ENCODE measurements around the gene SLC25A52.
A peak's percentile ranks its signal among the peaks of the same experiment; 100 is the strongest.
"Not testable (repeated sequence)": the region's sequence is repeated elsewhere in the genome, so short reads cannot be mapped to it uniquely, and the experiment has no call there.

SLC25A52 gene

DNA sequence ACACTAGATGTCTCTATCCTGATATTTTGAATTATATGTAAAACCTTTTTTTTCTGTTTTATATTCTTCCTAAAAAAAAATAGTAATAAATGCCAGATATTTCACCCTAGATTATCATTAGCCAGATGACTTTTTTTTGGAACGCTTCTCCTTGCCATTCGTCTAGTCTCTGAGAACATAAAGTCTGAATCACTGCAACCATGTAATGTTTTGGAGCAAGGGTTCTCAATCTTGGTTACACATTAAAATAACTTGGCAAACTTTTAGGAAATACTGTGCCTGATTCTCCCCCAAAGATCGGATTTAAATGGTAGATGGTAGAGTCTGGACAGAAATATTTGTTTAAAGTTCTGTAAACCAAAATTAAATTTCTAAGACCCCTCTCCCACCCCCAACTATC lies 21.0 kb downstream of the SLC25A52 start:
- FAIRE-seq: no peak

DNA sequence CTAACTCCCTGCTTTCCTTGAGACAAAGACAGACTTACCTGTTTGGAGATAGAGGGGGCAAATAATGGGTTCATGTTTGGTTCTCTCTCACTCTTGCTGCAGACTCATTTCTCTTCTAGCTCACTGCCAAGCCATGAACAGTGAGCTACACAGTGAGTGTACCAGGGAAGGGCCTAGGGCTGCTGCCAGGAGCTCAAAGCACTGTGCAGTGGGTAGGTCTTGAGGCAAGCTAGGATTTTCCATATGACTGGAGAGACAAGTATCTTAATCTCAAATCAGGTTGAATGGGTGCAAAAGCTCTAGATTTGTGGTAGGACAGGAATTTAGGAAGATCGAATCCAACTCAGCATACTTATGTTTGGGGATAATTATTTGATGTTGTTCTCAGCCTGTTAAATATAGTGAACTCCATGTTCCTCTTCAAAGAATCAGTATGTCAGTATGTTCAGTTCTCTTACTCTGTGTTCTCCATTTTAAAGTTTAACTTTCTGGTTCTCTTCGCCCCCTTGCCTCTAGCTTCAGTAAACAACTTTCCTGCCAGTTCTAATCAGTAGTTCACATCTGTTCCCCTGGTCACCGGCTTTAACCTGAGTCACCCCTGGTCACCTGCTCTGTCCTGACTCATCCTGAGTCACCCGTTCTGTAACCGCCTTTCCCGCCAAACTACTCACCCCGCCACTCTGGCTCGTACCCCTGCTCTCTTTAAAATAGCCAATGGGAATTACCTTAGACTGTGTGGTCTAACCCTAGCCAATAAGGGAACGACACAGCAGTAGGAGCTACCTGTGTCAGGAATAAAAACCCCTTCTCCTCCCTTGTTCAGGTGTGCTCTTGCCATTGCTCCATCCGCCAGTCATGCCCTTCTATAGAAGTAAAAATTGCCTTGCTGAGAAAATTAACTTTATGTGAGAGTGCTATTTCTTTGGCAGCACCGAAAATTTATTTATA lies 21.9 kb downstream of the SLC25A52 start:
- FAIRE-seq: no peak

DNA sequence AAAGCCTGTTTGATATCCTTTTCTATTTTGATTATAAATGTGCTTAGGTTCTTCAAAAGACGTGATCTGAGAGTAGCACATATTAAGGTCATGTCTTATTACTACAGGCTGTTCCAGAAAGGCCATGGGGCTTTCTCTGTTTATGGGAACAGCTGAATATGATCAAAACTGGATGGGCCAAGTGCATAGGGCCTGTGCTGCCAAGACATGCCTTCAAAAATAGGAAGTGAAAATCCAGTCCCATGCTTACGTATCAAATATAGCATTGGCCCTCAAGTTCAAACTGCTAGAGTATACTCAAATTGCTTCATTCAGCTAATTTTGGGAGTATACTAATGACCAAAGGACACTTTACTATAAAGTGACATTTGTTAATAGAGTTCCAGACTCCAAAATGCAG lies 24.1 kb downstream of the SLC25A52 start:
- FAIRE-seq: no peak

DNA sequence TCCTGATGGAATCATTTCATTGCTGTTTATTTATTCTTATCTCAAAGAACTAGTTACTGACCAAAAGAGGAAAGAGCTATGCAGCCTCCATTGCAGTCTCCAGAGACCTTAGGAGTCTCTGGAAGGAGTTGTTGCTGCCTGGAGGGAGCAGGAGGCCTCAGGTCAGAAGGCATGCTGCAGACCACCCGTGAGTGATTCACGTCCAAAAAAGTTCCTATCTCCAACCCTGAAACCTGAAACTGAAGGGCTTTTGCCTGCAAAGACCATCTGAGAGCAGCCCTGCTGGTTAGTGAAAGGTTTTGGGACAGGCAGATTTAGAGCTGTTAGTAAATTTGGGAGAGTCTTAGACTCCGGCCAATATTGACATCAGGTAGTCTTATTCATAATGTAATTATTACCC lies 29.1 kb downstream of the SLC25A52 start:
- no peak for FAIRE-seq

DNA sequence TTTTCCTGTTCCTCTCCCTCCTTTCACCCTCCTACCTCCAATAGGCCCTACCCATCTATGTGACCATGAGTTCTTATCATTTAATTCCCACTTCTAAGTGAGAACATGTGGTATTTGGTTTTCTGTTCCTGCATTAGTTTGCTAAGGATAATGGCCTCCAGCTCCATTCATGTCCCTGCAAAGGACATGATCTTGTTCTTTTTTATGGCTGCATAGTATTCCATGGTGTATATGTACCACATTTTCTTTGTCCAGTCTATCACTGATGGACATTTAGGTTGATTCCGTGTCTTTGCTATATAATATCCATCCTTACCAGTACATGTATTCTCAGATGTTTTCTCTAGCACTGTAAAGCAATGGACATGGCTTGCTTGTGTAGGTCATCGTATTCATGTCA lies 31.5 kb downstream of the SLC25A52 start:
- not testable (repeated sequence) for FAIRE-seq

DNA sequence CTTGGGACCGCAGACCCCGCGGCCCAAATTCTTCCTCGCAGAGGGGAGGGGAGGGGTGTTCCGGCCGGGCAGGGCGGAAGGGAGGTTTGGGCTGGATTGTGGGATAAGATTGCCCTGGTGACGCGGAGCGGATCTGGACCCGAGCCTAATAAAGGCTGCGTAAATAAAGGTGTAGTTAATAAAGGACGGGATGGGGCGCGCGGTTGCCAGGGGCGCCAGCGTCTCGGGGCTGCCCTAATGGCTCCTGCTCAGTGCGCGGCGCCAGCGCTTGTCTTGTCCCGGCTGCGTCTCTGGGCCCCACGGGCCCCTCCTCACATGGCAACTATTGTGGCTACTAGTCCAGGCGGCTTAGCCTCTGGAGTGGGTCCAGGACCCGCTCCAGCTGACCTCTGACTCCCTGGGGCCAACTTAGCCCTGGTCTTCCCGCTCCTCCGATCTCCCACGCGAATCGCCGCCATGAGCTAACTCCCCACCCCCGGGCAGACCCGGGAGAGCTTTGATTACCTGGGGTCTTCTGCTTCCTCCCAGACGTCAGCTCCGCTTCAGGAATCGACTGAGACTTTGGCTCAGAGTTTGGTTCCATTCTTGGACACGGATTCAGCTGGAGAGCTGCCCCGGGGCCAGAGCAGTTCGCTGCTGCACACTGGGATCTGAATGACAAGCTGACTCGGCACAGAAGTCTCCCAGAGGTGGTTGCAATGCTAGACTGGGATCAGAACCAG lies 36.5 kb downstream of the SLC25A52 start:
- FAIRE-seq: no peak

DNA sequence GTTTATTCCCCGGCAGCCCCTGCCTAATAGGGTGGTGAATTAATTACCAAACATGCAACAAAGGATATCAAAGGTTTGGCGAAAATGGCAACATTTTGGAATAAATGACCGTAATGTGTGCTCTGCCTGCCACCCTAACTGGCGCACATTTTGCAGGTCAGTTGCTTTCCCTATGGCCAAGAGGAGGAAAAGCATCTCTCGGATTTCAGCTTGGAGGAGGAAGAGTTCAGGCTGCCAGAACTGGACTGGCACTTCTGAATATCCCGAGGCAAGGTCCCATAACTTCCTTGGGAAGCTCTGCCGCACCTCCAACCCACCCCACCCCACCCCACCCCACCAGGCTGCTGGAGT lies 37.1 kb downstream of the SLC25A52 start:
- no peak for FAIRE-seq

DNA sequence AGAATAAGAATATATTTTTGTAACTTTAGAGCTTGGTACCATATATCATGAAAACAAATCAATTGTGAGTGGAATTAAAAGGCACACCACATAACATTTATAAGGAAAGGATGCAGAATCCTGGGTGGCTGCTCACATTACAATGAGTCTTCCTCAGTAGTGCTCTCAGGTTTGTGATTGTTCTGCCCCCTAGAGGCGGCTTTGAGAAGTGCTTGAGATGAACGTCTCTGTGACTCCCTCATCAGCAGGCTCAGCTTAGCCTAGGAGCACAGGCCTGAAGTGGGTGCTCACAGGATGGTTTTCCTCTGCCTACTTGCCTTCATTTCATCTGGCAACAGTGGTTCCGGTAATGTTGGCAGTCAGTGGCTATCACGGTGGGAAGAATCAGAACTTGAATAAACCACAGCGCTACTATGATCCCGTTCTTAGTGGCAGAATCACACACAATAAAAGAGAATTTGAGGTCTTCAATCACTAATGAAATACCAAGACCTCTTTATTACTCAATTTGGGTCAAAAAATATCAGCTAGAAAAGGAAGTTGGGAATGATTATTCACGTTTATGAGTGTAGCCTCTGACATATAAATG lies 38.2 kb downstream of the SLC25A52 start:
- FAIRE-seq: peak; percentile 97

DNA sequence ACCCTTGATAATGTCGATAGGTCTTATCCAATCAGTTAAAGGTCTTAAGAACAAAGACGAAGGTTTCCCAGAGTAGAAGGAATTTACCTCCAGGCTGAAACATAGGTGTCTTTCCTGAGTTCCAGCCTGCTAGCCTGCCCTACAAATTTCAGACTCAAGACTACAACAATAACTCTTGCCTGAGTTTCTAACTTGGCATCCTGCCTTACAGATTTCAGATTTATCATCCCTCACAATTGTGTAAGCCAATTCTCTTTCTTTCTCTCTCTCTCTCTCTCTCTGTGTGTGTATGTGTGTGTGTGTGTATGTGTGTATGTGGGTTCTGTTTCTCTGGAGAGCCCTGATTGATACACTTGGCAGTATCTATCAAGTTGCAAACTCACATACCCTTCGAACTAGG lies 39.1 kb downstream of the SLC25A52 start:
- FAIRE-seq: no peak

DNA sequence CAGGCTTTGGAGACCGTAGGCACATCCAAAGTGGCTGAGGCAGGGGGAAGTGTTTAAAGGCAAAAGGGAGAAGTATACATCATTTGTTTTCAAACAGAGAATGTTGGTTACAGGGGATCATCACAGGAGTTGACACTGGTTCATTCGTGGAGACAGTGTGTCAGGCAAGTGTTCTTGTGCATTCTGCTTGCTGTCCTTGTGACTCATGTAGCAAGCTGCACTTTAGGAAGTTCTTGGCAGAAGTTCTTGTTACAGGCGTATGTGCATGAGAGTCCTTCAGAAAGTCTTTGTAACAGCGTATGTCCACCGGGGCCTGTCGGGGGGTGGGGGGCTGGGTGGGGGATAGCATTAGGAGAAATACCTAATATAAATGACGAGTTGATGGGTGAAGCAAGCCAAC lies 39.8 kb downstream of the SLC25A52 start:
- FAIRE-seq: no peak

DNA sequence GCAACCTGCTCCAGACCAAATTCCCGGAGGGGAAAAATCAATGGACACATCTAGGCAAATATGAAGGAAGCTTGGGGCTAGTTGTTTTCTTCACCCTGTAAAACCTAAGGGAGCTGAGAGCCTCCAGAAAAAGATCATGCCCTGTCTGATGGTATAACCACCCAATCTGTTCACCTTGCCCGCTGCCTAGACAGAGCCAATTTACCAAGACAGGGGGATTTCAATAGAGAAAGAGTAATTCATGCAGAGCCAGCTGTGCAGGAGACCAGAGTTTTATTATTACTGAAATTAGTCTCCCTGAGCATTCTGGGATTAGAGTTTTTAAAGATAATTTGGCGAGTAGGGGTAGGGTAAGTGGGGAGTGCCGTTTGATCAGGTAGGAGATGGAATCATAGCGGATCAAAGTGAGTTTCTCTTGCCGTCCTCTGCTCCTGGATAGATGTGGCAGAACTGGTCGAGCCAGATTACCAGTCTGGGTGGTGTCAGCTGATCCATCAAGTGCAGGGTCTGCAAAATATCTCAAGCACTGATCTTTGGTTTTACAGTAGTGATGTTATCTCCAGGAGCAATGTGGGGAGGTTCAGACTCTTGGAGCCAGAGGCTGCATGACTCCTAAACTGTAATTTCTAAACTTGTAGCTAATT lies 41.2 kb downstream of the SLC25A52 start:
- FAIRE-seq: no peak

DNA sequence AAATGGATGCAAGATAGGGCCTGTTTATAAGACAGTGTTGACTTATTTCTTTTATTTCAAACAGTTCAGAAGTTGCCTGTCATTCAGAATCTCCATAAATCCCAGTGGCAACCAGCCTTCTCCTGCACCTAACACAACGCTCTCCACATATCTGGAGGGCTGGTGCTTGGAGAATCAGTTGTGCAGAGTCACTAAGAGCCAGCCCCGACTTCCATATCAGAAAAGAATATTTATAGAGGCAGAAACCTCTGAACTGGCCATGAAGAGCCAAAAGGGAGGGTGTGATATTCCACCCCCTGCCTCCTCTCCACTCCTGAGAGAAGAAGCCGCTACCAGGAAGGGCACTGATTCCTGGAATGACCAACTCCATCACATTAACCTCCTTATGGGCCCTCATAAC lies 42.3 kb downstream of the SLC25A52 start:
- no peak for FAIRE-seq

DNA sequence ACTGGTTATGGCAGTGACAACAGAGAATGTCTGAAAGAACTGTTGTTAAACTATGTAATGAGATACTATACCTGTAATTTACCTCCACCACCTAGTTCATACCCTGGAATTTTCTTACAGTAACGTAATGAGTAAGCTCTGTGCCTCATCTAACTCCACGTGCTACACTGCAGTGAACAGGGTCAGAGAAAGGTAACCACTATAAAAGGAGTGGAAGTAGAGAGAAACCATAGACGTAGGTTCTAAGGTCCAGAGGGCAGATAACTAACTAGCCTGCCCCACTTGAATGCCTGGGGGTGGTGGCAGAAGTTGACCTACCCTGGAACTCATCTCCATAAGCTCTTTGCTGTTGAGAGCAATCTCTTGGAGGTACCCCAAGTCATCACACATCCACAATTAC lies 44.3 kb downstream of the SLC25A52 start:
- FAIRE-seq: no peak

DNA sequence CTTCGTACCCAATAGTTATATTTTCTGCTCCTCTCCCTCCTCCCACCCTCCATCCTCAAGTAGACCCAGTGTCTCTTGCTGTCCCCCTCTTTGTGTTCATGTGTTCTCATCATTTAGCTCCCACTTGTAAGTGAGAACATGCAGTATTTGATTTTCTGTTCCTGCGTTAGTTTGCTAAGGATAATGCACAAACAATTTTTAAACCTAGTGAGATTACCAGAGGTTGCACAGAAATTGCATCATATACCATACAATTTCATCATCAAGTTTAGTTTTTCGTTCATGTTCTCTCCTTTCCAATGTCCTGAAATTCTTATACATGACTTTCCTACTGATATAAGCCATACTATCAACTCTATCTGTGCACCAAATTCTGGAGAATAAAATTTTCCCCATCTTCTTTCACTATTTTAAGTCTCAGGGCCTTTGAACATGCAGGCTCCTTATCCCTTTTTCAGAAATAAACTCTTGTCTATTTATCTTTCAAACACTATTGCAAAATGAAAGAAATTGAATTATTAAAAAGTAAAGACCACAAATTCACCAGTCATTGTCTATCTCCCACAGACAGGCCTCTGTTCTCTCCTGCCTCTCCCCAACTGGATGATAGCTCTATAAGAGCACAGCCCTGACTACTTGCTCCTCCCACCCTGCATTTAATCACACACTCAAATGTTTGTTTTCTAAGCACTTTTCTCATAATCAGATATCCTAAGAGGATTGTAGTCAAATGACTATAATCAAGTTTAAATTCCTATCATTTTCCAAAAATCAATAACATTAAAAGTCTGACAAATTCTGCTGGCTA lies 49.1 kb downstream of the SLC25A52 start:
- FAIRE-seq: no peak

DNA sequence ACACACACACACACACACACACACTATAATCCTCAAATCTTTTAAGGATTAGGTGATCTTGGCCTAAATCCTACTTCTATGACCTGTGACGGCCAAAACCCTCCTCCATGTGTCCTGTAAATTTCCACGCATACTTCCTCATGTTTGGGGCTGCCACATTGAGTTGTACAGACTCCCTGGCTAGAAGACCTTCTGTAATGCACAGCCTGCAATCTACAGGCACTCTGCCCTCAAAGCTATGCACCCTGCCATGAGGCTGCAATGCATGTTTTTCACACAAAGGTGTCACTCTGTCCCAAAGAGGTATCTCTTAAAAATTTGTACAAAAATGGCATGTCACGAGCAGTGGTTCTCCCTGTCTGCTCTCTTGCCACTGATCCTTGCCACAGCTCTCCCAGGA lies 49.9 kb downstream of the SLC25A52 start:
- FAIRE-seq: no peak

Measured in islet of Langerhans (tissue), 1 donor.